Adrenal gland (tissue), 12 donors: Measurements from ENCODE around the gene CPVL. TPM values are rescaled to one million over a fixed set of nuclear protein-coding genes. Genes with fewer than 3 reads are reported as not detected.

Experiments used
- DNase-seq, 7 donors: peaks; one replicate each; pipeline ENCODE4 v3.0.0-alpha.2; 2019 to 2020
- H3K27ac ChIP-seq, 5 donors: fragments of 200-600 bp; sonication (generic) in 4 of 5; 1 replicate in 3 of 5; 2 replicates in 2 of 5; pipeline versions ENCODE4 v1.5.1 to v1.8.0; 2016 to 2020; ENCODE audit warnings: mild to moderate bottlenecking in 1 of 5
- H3K27me3 ChIP-seq: fragments of 200-600 bp; 2 replicates; pipeline ENCODE4 v1.8.0; 2021
- H3K36me3 ChIP-seq, 2 donors: fragments of 200-600 bp; replicated peaks in 1 of 2; 1 replicate in 1 of 2; 2 replicates in 1 of 2; pipeline versions ENCODE4 v1.5.1 to v1.8.0; 2018 to 2022
- H3K4me1 ChIP-seq, 2 donors: fragments of 200-600 bp; replicated peaks in 1 of 2; 1 replicate in 1 of 2; 2 replicates in 1 of 2; pipeline versions ENCODE4 v1.5.1 to v1.8.0; 2018 to 2021
- H3K4me3 ChIP-seq, 4 donors: fragments of 200-600 bp; sonication (generic) in 3 of 4; one replicate each; pipeline ENCODE4 v1.5.1; 2016 to 2018
- H3K9me3 ChIP-seq, 3 donors: fragments of 200-600 bp; sonication (generic) in 1 of 3; replicated peaks in 1 of 3; 1 replicate in 2 of 3; 2 replicates in 1 of 3; pipeline versions ENCODE4 v1.5.1 to v1.8.0; 2016 to 2021
- CTCF ChIP-seq, 6 experiments: fragments of 450-650 bp in 4 of 6; fragments of 200-600 bp in 2 of 6; sonication (generic) in 1 of 6; IDR thresholded peaks; 1 replicate in 5 of 6; 2 replicates in 1 of 6; pipeline versions ENCODE4 v1.5.1 to v1.8.0; 2016 to 2021; ENCODE audit warnings: antibody characterized with exemption in 6 of 6, mild to moderate bottlenecking in 2 of 6, moderate library complexity in 1 of 6
- POLR2A ChIP-seq, 2 donors: fragments of 450-650 bp; IDR thresholded peaks; one replicate each; pipeline ENCODE4 v1.6.1; 2017; ENCODE audit warnings: antibody characterized with exemption in 2 of 2, mild to moderate bottlenecking in 2 of 2, moderate library complexity in 1 of 2
- WGBS, 4 donors: extraction: QIAGEN DNeasy Blood & Tissue Kit in 2 of 4; methylation state at CpG; one replicate each; pipeline versions ENCODE4 v1.1.5 to v1.1.7; 2013 to 2017; 5-methylcytosine and 5-hydroxymethylcytosine counted together
- intact Hi-C, 2 donors: fragments of 100-400 bp; cut with DNase I; formaldehyde crosslinking; loops; one replicate each; pipeline versions ENCODE4 v1.14.1 to v1.15.0; 2022 to 2023
- polyA plus RNA-seq, 3 donors: library from polyadenylated mRNA; stranded (reverse); fragments of 200-250 nt in 2 of 3; fragments of 350-450 nt in 1 of 3; fragmentation: Illumina TruSeq in 1 of 3; extraction: RNeasy Lipid Tissue Mini Kit (QIAGEN cat#74804) in 1 of 3; gene quantifications; one replicate each; pipeline ENCODE4 v1.2.3, GENCODE V29; 2013 to 2014
- total RNA-seq, 9 donors: library from RNA; depleted of rRNA in 4 of 9; stranded (reverse); fragments of >200 nt in 4 of 9; fragments of 120-200 nt in 1 of 9; fragmentation: NEBNext Ultra II Directional in 1 of 9; extraction: Animal tissue kit (Norgen Biotek cat#: 25700) in 1 of 9; gene quantifications; one replicate each; pipeline versions ENCODE4 v1.1.0 to v1.2.4, GENCODE V29; 2013 to 2023
- donor health status: healthy with polysubstance abuse.
- donor health status: Bipolar disorder and iron deficiency.
- donor health status: DM: yes; HTN: yes; CAD: no.
- donor health status: DM: no; HTN: no; CAD: no.
- donor health status: DM: no; HTN: no; CAD: no.
- donor health status: DM: yes; HTN: yes; CAD: no.

CPVL gene
- total and polyA plus RNA-seq, 12 donors = 3.2 to 61.7 (median 32.7) TPM

- Histone ChIP-seq H3K27ac (no peak overlapping the region), H3K9me3 (no peaks in the 10 kb centered on the region), H3K36me3 (no peaks in the 10 kb centered on the region), H3K4me3 (no peak overlapping the region), H3K27me3 (no peaks in the 10 kb centered on the region), H3K4me1 (peaks cover 0 to 1% of the 10 kb centered on the region in 2 donors)
- no peak for TF ChIP-seq POLR2A (IDR thresholded peaks at IDR 0.05)
- TF ChIP-seq CTCF (IDR thresholded peaks at IDR 0.05) = no peak
- 86 to 94% (median 91%) methylated on average over 2 to 5 of the region's 5 CpGs for WGBS, 4 donors
- intact Hi-C loops = no loop called here
- no peak for DNase-seq
Observed at GRCh38 chr7:29003703-29004102, 142.6 kb downstream of the CPVL start.

GRCh38 chr7:29000717-29001076, 145.6 kb downstream of the CPVL start:
- H3K4me1 ChIP-seq = peaks cover 0 to 16% of the 10 kb centered on the region in 2 donors
- H3K27me3 ChIP-seq = no peaks in the 10 kb centered on the region
- H3K27ac ChIP-seq = no peak overlapping the region
- DNase-seq = no peak
- no peak for TF ChIP-seq CTCF (IDR thresholded peaks at IDR 0.05)
- TF ChIP-seq POLR2A (IDR thresholded peaks at IDR 0.05) = no peak
- H3K36me3 ChIP-seq = no peaks in the 10 kb centered on the region
- H3K4me3 ChIP-seq = no peak overlapping the region
- 84 to 98% (median 90%) methylated on average over 2 of the region's 2 CpGs for WGBS, 4 donors
- intact Hi-C loops = no loop called here
- no peaks in the 10 kb centered on the region for H3K9me3 ChIP-seq

- DNase-seq = no peak
- intact Hi-C loops = no loop called here
Observed at GRCh38 chr7:28999895-29000716, 146.2 kb downstream of the CPVL start.

GRCh38 chr7:28999427-28999826, 146.9 kb downstream of the CPVL start:
- Histone ChIP-seq H3K4me1 (peaks cover 0 to 16% of the 10 kb centered on the region in 2 donors), H3K27ac (no peak overlapping the region), H3K36me3 (no peaks in the 10 kb centered on the region), H3K4me3 (no peak overlapping the region), H3K27me3 (no peaks in the 10 kb centered on the region), H3K9me3 (no peaks in the 10 kb centered on the region)
- intact Hi-C loops = no loop called here
- no peak for TF ChIP-seq CTCF (IDR thresholded peaks at IDR 0.05)
- WGBS, 4 donors = 89 to 95% (median 92%) methylated on average over 5 of the region's 5 CpGs
- DNase-seq = no peak

More at GRCh38 chr7:28999895-29000716, 146.2 kb downstream of the CPVL start:
- H3K4me1 ChIP-seq = peaks cover 0 to 16% of the 10 kb centered on the region in 2 donors
- 71 to 82% (median 79%) methylated on average over 12 of the region's 12 CpGs for WGBS, 4 donors
- H3K9me3 ChIP-seq = no peaks in the 10 kb centered on the region
- H3K4me3 ChIP-seq = no peak overlapping the region
- H3K27me3 ChIP-seq = no peaks in the 10 kb centered on the region
- no peak overlapping the region for H3K27ac ChIP-seq
- TF ChIP-seq CTCF (IDR thresholded peaks at IDR 0.05) (no peak), POLR2A (IDR thresholded peaks at IDR 0.05) (no peak)
- no peaks in the 10 kb centered on the region for H3K36me3 ChIP-seq
